Measurements from ENCODE around the gene TLE1. TPM values are rescaled to one million over a fixed set of nuclear protein-coding genes. Genes with fewer than 3 reads are reported as not detected.

TLE1 gene
- total RNA-seq, 1 experiment from 2014 or later: 79.3 TPM

DNA sequence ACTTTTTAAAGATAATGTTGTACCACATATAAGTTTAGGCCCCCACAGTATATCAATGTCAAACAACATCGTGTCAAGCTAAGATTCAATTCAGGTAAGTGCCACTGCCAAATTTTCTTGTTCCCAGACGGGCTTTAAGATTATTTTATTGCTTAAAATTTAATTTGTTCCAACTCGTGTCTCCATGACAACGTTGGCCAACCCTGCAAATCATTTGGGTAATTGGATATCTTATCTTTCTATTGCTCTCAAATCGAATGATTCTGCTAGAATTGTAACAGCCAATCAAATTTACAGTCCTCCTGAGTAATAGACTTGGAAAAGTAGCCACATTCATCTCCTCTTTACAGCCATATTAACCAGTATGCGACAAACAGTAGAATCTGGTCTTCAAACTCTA is 19.5 kb downstream of the TLE1 start:
- Histone ChIP-seq H2BK15ac (ENCODE audit: low read depth, low read length) (no peak overlapping the region), H3T11ph (ENCODE audit: low read length) (no peak overlapping the region), H4K8ac (replicated peaks; ENCODE audit: insufficient read length, low read depth, low read length) (no peak overlapping the region), H4K5ac (ENCODE audit: insufficient read length, low read depth, low read length) (no peak overlapping the region), H3K23me2 (ENCODE audit: insufficient read length, low read depth, low read length, poor library complexity, severe bottlenecking) (no peaks in the 10 kb centered on the region), H3K79me1 (ENCODE audit: insufficient read depth, low read depth, low read length, poor library complexity, severe bottlenecking) (peaks cover 4% of the 10 kb centered on the region), H3K4ac (ENCODE audit: low read depth, low read length) (no peak overlapping the region), H3K9me3 (ENCODE audit: control insufficient read depth, low read depth, low read length) (no peaks in the 10 kb centered on the region), H3K79me2 (ENCODE audit: insufficient read depth, low read length) (peaks cover 30% of the 10 kb centered on the region), H2AK5ac (ENCODE audit: insufficient read length, low read length) (no peak overlapping the region), H2BK12ac (ENCODE audit: insufficient read length, low read depth, low read length) (no peak overlapping the region), H3K9ac (ENCODE audit: extremely low read depth, insufficient read length, low read length) (no peak overlapping the region), H2BK20ac (ENCODE audit: low read depth, low read length, poor library complexity, severe bottlenecking) (no peak overlapping the region), H2BK5ac (ENCODE audit: insufficient read length, low read length) (no peak overlapping the region), H3K27ac (ENCODE audit: insufficient read length, low read depth, low read length) (no peak overlapping the region), H3K27me3 (ENCODE audit: insufficient read depth, low read length) (no peaks in the 10 kb centered on the region), H3K23ac (ENCODE audit: insufficient read length, low read depth, low read length) (no peak overlapping the region), H3K14ac (ENCODE audit: insufficient read depth, low read length) (no peak overlapping the region), H4K91ac (ENCODE audit: insufficient read length, low read depth, low read length) (no peak overlapping the region), H3K4me2 (ENCODE audit: insufficient read depth, insufficient read length, low read length) (no peak overlapping the region), H3K4me1 (ENCODE audit: insufficient read depth, low read length) (peaks cover 9% of the 10 kb centered on the region; the same call in 1 of the 2 replicates), H3K18ac (ENCODE audit: insufficient read length, low read depth, low read length) (no peak overlapping the region), H2AFZ (ENCODE audit: low read length) (no peak overlapping the region), H2BK120ac (ENCODE audit: low read depth, low read length, poor library complexity, severe bottlenecking) (no peak overlapping the region), H3K56ac (ENCODE audit: insufficient read length, low read depth, low read length) (no peak overlapping the region), H4K20me1 (ENCODE audit: control insufficient read depth, insufficient read depth, insufficient read length) (no peaks in the 10 kb centered on the region)
- peaks cover 25 to 53% (median 50%) of the 10 kb centered on the region in 3 experiments; a peak in 6 of 7 replicates for H3K36me3 Mint-ChIP-seq (ENCODE audit: insufficient read depth in 1 of 3, low read depth in 3 of 3)
- H3K9me3 Mint-ChIP-seq: no peaks in the 10 kb centered on the region
- DNase-seq: no peak
- no CpG with 5 or more reads among the region's 6 CpGs for WGBS (ENCODE audit: extremely low coverage, insufficient read length, low lambda C conversion rate)
- H3K4me3 Mint-ChIP-seq: no peak overlapping the region
- H3K4me1 Mint-ChIP-seq: peaks cover 46 to 56% of the 10 kb centered on the region in 2 experiments
- TF ChIP-seq CTCF (conservative IDR thresholded peaks at IDR 0.05): no peak
- peak overlapping the region in 1 of 3 experiments; percentile 48; a peak in 1 of 7 replicates for H3K27ac Mint-ChIP-seq
- H3K27me3 Mint-ChIP-seq (ENCODE audit: low read depth): no peaks in the 10 kb centered on the region
